Astrocyte (in vitro differentiated cells and primary cell): ENCODE results near the gene ABHD16B.

Experiments used
- CTCF ChIP-seq: IDR thresholded peaks from 2 replicates; pipeline ENCODE4 v1.5.1; 2011; ENCODE audit warnings: low read depth, mild to moderate bottlenecking, inconsistent platforms, low read length, moderate library complexity; ENCODE audit not compliant: insufficient read depth
- EZH2 ChIP-seq: IDR thresholded peaks from 2 replicates; pipeline ENCODE4 v1.6.1; 2012; ENCODE audit warnings: mild to moderate bottlenecking, low read length, inconsistent platforms; ENCODE audit not compliant: insufficient read depth

GRCh38 chr20:63908008-63908682 lies 46.8 kb downstream of the ABHD16B start:
- no peak for TF ChIP-seq CTCF
- TF ChIP-seq EZH2: no peak
